ENCODE measurements around the gene CCL22.

DNA sequence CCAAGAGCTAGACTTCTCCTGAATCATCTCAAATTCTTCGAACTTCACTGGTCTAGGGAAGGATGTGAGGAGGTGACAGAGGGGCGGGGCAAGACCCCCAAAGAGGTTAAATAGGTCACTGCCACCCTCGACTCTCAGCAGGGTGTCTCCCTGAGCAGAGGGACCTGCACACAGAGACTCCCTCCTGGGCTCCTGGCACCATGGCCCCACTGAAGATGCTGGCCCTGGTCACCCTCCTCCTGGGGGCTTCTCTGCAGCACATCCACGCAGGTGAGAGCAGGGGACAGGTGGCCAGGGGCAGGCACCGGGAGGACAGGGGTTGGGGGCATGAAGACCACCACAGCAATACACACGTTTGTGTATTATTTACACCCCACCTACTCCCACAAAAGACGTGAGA, 55.1 kb downstream of the CCL22 start:
- TF ChIP-seq, protein P1, sequence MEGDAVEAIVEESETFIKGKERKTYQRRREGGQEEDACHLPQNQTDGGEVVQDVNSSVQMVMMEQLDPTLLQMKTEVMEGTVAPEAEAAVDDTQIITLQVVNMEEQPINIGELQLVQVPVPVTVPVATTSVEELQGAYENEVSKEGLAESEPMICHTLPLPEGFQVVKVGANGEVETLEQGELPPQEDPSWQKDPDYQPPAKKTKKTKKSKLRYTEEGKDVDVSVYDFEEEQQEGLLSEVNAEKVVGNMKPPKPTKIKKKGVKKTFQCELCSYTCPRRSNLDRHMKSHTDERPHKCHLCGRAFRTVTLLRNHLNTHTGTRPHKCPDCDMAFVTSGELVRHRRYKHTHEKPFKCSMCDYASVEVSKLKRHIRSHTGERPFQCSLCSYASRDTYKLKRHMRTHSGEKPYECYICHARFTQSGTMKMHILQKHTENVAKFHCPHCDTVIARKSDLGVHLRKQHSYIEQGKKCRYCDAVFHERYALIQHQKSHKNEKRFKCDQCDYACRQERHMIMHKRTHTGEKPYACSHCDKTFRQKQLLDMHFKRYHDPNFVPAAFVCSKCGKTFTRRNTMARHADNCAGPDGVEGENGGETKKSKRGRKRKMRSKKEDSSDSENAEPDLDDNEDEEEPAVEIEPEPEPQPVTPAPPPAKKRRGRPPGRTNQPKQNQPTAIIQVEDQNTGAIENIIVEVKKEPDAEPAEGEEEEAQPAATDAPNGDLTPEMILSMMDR (IDR thresholded peaks at IDR 0.05; ENCODE audit: extremely low read depth in 1 of 2, insufficient read depth in 1 of 2, low read depth in 1 of 2, low read length in 2 of 2) = no peak
- TF ChIP-seq POLR2A (IDR thresholded peaks at IDR 0.05; ENCODE audit: low read depth, low read length) (no peak), EZH2 (IDR thresholded peaks at IDR 0.05; ENCODE audit: borderline replicate concordance, low read depth, low read length, severe bottlenecking) (no peak), FOS (IDR thresholded peaks at IDR 0.05; ENCODE audit: borderline replicate concordance, insufficient read depth, low read length) (no peak), POLR2AphosphoS5 (IDR thresholded peaks at IDR 0.05; ENCODE audit: insufficient read depth, low read depth, low read length) (no peak), JUN (IDR thresholded peaks at IDR 0.05; ENCODE audit: borderline replicate concordance, insufficient read depth, insufficient read length, low read depth) (no peak), GATA2 (IDR thresholded peaks at IDR 0.05; ENCODE audit: insufficient read depth, insufficient read length, low read depth, low read length) (no peak), MYC (IDR thresholded peaks at IDR 0.05; ENCODE audit: low read depth, low read length) (no peak)
- TF ChIP-seq, protein P2, sequence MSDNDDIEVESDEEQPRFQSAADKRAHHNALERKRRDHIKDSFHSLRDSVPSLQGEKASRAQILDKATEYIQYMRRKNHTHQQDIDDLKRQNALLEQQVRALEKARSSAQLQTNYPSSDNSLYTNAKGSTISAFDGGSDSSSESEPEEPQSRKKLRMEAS (IDR thresholded peaks at IDR 0.05; ENCODE audit: insufficient read depth, insufficient read length) = no peak
